ENCODE measurements around the gene IMP4.

- TF ChIP-seq CTCF (IDR thresholded peaks at IDR 0.05; ENCODE audit: low read length), result no peak
- TF ChIP-seq EZH2phosphoT487 (IDR thresholded peaks at IDR 0.05; ENCODE audit: low read length), result no peak
Observed at GRCh38 chr2:130382313-130382917, 39.7 kb downstream of the IMP4 start.
